HG02840 (cell line): ENCODE results near the gene SGSH.

Source experiments
- ATAC-seq: cut with Tn5 transposase; IDR thresholded peaks from one replicate; pipeline ENCODE4 v1.9.1; 2021; ENCODE audit warnings: mild to moderate bottlenecking, moderate library complexity, moderate number of reproducible peaks; ENCODE audit not compliant: unreplicated experiment, low FRiP score

SGSH gene

GRCh38 chr17:80229011-80229410, 8.9 kb upstream of the SGSH start:
- no peak for ATAC-seq

DNA sequence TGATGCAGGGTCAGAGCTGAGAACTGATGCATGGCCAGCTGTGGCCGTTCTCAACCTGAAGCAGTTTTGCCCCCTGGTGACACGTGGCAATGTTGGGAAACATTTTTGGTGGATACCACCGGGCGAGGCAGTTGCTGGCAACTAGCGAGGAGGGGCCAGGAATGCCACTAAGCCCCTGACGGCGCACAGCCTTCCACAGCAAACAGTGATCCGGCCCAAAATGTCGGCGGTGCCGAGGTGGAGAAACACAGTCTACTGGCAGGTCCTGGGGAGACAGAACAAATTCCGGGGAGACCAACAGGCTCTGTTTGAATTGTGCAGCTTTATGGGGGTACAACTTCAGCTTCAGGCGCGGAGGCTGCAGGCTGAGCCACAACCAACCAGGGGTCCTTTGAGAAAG, 8.3 kb upstream of the SGSH start:
- no peak for ATAC-seq

- ATAC-seq: no peak
These were observed 7.5 kb upstream of the SGSH start for GRCh38 chr17:80227666-80228065.

GRCh38 chr17:80227156-80227555, 7.0 kb upstream of the SGSH start:
- no peak for ATAC-seq

- ATAC-seq: no peak
These were observed 5.1 kb upstream of the SGSH start for GRCh38 chr17:80225230-80225629.

- no peak for ATAC-seq
These were observed 4.5 kb upstream of the SGSH start for GRCh38 chr17:80224683-80225082.

GRCh38 chr17:80223838-80224497, 3.8 kb upstream of the SGSH start:
- ATAC-seq: no peak

DNA sequence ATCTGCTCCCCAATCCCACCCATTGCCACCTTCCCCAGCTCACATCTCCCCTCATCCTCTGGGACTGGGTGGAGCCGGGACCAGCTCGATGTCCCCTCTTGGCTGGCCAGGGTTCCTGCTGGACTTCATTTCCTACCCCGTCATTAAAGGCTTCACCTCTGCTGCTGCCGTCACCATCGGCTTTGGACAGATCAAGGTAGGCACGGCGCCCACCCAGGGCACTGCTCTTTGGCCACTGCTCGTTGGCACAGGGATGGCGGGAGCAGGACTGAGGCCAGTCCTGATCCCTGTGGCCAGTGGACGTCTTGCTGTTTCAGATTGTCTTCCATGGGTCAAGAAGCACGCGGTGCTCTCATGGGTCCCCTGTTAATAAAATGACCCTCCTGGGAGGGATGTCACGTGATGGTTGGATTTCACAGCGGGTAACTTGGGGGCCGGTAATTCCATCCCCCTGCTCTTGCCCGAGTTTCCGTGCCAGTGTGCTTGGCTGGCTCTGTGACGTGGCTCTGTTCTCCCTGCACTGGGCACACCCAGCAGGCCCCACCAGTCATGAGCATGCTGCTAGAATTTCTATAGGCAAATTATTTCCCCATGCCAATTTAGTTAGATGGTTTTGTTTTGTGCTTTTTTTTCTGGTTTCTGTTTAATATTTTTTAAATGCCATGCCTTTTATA, 3.1 kb upstream of the SGSH start:
- no peak for ATAC-seq

DNA sequence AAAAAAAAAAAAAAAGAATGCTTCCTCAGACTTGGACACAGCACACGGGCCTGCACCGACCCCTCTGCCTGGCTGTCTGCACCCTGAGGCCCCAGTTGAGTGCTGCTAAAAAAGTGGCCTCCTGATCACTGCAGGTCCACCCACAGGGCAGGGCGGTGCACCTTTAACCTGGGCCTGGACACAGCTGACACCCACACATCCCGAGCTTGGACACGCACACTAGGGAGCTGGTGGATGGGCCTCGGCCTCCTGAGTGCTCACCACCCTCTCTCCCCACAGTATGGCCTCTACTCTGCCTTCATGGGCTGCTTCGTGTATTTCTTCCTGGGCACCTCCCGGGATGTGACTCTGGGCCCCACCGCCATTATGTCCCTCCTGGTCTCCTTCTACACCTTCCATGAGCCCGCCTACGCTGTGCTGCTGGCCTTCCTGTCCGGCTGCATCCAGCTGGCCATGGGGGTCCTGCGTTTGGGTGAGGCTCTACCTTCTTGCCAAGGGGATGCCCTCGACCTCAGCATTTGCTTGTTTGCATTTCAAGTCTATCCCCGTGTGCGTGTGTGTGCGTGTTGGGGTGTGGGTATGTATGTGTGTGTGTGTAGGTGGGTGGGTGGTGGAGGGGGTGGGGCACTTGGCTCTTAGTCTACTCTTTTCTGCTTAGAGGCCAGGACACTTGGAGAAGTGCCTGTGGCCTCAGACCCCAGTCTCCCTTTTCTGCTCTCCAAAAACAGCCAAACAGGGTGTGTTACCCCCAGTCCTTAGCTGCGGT, 2.4 kb upstream of the SGSH start:
- ATAC-seq: no peak

DNA sequence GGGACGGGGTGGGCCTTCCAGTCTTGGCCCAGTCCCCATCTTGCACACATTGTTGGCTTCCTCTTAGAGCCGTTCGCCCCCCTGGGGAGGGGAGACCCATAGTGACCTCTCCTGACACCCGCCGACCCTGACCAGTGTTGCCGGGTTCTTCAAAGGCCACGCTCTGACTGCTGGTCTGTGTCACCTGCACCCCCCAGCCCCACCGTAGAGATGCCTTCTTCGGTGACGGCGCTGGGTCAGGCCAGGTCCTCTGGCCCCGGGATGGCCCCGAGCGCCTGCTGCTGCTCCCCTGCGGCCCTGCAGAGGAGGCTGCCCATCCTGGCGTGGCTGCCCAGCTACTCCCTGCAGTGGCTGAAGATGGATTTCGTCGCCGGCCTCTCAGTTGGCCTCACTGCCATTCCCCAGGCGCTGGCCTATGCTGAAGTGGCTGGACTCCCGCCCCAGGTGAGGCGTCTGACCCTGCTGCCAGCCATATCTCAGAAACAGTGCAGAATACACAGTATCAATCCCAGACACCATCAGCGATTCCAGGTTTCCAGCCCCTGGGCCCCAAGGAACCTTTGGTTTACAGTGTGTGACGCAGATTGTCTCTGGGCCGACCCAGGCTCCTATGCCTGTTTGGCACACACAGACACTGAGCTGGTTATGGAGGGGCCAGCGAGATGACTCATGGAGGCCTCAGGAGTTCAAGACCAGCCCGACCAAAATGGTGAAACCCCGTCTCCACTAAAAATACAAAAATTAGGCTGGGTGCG, 1.4 kb upstream of the SGSH start:
- ATAC-seq: no peak

DNA sequence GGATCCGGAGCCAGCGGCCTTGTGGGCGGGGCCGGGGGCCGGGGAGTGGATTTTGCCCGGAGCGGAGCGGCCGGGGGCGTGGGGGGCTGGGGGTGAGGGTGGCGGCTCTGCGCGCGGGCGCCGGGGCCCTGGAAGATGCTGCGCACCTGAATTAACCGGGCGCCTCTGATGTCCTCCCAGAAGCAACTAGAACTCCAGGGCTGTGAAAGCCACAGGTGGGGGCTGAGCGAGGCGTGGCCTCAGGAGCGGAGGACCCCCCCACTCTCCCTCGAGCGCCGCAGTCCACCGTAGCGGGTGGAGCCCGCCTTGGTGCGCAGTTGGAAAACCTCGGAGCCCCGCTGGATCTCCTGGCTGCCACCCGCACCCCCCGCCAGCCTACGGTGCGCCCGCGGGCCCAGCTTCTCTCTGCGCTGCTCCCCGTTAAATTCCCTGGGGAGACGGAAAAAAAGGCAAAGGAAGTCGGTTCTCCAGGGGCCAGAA, 643 bp upstream of the SGSH start:
- no peak for ATAC-seq

GRCh38 chr17:80219763-80220053, 425 bp downstream of the SGSH start:
- ATAC-seq: no peak

DNA sequence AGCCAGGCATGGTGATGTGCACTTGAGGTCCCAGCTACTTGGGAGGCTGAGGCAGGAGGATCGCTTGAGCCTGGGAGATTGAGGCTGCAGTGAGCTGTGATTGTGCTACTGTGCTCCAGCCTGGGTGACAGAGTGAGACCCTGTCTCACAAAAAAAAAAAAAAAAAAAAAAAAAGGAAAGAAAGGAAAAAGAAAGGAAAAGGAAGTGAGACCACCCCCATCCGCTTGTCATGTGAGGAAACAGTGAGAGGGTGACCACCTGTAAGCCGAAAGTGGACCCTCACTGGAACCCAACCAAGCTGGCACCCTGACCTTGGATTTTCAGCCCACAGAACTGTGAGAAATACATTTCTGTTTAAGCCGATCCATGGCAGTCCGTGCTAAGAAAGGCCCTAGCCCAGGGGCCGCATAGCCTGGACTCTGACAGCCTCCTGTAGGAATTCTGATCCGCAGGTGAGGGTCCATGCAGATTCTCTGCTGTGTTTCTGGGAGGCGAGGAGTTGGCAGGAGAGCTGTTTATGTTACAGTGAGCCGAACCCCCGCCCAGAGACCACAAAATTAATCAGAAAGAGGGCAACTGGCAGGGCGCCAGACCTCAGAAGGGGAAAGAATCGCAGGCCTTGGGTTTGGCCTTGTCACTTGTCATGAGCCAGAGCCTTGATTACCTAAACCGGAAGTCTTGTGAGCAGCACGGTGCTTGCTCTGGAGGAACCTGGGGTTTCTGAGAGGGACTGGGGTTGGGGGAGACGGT, 945 bp downstream of the SGSH start:
- ATAC-seq: no peak

GRCh38 chr17:80218391-80218790, 1.7 kb downstream of the SGSH start:
- no peak for ATAC-seq

- ATAC-seq: no peak
These were observed 2.3 kb downstream of the SGSH start for GRCh38 chr17:80217703-80218362.

- no peak for ATAC-seq
These were observed 3.4 kb downstream of the SGSH start for GRCh38 chr17:80216473-80217456.

DNA sequence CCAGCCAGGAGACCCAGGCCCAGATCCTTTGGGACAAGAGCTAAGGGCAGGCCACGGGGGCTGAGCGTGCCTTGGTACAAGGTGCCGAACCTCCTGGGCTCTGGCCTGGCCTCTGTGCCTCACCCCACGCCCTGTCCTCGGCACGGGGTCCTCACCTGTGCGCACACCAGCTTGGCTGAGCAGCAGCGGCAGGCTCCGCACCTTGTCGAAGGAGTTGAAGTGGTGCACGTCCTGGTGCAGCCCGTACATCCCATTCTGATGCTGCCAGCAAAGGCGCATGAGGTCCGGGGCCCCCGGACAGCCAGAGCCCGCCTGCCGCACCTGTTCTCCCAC, 5.3 kb downstream of the SGSH start:
- ATAC-seq: no peak

GRCh38 chr17:80214012-80214877, 5.9 kb downstream of the SGSH start:
- ATAC-seq: no peak
